Mucosa of descending colon (tissue), 3 donors: ENCODE data around the gene APCDD1L. TPM values are rescaled to one million over a fixed set of nuclear protein-coding genes. Genes with fewer than 3 reads are reported as not detected.

Source experiments
- ATAC-seq: fragments of 200-7000 bp; cut with Tn5 transposase; one replicate; pipeline ENCODE4 v1.9.1; 2020; ENCODE audit warnings: mild to moderate bottlenecking, moderate library complexity
- DNase-seq, 3 donors: peaks; one replicate each; pipeline ENCODE4 v3.0.0-alpha.2; 2020
- H3K36me3 ChIP-seq: fragments of 200-600 bp; one replicate; pipeline ENCODE4 v1.8.0; 2021; ENCODE audit warnings: low read depth, mild to moderate bottlenecking
- H3K4me1 ChIP-seq: fragments of 200-600 bp; one replicate; pipeline ENCODE4 v1.8.0; 2021; ENCODE audit warnings: low read depth, mild to moderate bottlenecking
- H3K4me3 ChIP-seq: fragments of 200-600 bp; one replicate; pipeline ENCODE4 v1.8.0; 2021; ENCODE audit warnings: mild to moderate bottlenecking
- H3K9me3 ChIP-seq: fragments of 200-600 bp; one replicate; pipeline ENCODE4 v1.8.0; 2021; ENCODE audit warnings: mild to moderate bottlenecking
- CTCF ChIP-seq: fragments of 200-600 bp; IDR thresholded peaks from one replicate; pipeline ENCODE4 v1.8.0; 2022; ENCODE audit warnings: antibody characterized with exemption, mild to moderate bottlenecking
- intact Hi-C, 2 donors: fragments of 100-400 bp; cut with DNase I in 1 of 2; cut with micrococcal nuclease in 1 of 2; formaldehyde crosslinking; loops; one replicate each; pipeline versions ENCODE4 v1.11.0 to v1.11.1; 2022; cut with DNase I, micrococcal nuclease
- total RNA-seq, 3 donors: library from RNA; stranded (reverse); fragmentation: NEBNext Ultra II Directional in 2 of 3; extraction: Animal tissue kit (Norgen Biotek cat#: 25700) in 2 of 3; gene quantifications; one replicate each; pipeline versions ENCODE4 v1.2.1 to v1.2.4, GENCODE V29; 2021 to 2023
- donor health status: DM: no; HTN: no; CAD: no; lungs with moderate emphysema.
- donor health status: DM: no; HTN: no; CAD: no.
- donor health status: DM: no; HTN: yes; CAD: no.

Gene APCDD1L
- total RNA-seq, 3 donors from 2014 or later: 0.23 to 0.57 (median 0.29) TPM

DNA sequence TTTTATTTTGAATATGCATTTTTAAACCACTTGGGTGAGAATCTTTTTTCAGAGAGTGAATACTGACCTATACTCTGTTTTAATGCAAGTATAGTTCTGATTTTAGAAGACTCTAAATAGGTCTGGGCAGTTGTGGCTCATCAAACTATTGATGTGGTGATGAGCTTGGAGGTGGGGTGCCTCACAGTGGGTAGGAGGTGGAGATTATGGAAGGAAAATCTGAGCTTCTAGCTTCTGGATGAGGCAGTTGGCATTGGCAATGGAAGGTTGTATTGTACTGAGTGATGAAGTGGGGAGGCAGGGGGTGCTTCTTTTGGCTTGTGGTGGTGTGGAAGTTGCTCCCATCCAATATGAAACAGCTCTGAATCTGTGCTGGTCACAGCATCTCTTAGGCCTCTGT lies 73.5 kb downstream of the APCDD1L start:
- Histone ChIP-seq H3K36me3 (no peaks in the 10 kb centered on the region), H3K9me3 (no peaks in the 10 kb centered on the region), H3K4me1 (peaks cover 8% of the 10 kb centered on the region), H3K4me3 (no peak overlapping the region)
- ATAC-seq (no peak), DNase-seq (no peak)
- intact Hi-C loops: no loop called here
- no peak for TF ChIP-seq CTCF

DNA sequence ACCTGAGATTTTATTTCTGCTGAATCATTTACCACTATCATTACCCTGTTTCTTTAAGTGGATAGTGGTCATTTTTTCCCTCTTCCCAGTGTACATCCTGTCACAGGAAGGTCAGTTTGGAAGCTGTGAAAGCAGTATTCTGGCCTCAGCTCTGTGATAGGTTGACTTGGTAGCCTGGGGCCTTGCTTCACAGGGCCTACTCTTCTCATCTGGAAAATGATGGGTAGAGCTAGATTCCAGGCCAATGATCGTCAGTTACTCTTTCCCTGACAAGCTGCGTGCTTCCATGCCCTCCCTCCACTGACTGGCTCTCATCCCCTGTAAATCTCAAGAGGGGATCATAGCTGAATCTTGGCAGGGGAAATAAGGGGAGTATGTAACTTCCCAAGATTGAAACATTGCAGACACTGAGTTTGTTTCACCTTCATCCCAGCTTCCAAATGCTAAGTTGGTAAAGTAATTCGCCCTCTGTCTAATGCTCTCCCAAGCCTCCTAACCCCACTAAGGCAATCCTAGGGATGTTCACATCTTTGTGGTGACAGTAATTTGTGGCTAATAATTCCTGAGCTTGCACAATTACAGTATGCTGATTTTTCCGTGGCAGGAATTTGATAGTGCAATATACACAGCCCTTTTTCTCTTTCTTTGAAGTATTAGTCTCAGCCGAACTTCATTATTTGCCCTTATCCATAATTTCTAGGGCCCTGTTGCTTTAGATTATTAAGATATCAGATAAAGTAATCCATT lies 75.0 kb downstream of the APCDD1L start:
- DNase-seq: no peak
- H3K4me1 ChIP-seq: peaks cover 12% of the 10 kb centered on the region
- no peaks in the 10 kb centered on the region for H3K36me3 ChIP-seq
- no peaks in the 10 kb centered on the region for H3K9me3 ChIP-seq
- intact Hi-C loops: no loop called here
- ATAC-seq: no peak
- no peak overlapping the region for H3K4me3 ChIP-seq
- TF ChIP-seq CTCF: no peak

DNA sequence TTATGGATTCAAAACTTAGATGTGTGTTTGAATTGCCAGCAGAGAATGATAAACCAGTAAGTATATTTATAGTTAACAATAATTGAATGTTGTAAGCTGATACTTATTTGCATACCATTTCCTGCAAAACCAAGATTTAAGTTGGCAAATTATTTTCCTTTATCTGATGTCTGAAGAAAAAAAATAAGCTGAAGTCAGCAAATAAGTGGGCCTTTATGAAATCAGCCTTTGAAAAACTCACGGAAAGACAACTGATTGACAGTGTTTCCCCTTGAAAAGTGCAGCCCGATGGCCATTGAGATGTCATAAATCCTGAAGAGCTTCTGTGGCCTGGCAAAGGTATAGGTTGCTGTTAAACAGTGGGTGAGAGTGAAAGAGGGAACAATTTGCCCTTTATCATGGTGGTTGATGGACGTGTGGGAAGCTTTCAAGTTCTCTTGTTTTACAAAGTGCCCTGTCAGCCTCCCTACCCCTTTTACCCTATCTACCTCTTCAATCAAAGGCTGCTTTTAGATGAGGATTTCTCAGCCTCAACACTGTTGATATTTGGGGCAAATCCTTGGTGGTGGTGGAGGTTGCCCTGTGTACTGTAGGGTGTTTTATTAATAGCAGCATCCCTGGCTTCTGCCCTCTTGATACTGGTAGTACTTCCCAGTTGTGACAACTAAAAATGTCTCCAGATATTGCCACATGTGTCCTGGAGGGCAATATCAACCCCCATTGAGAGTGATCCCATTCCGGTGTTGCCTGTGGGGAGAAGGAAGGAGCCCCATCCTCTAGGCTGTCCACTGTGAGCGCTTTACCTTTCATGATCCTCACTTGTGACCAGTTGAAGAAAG lies 76.0 kb downstream of the APCDD1L start:
- H3K4me3 ChIP-seq: no peak overlapping the region
- no peak for TF ChIP-seq CTCF
- ATAC-seq (no peak), DNase-seq (no peak)
- H3K36me3 ChIP-seq: no peaks in the 10 kb centered on the region
- intact Hi-C loops: no loop called here
- H3K9me3 ChIP-seq: no peaks in the 10 kb centered on the region
- H3K4me1 ChIP-seq: peaks cover 19% of the 10 kb centered on the region

GRCh38 chr20:58436868-58437645 lies 78.1 kb downstream of the APCDD1L start:
- Histone ChIP-seq H3K9me3 (no peaks in the 10 kb centered on the region), H3K36me3 (no peaks in the 10 kb centered on the region), H3K4me3 (no peak overlapping the region), H3K4me1 (peaks cover 39% of the 10 kb centered on the region)
- ATAC-seq: peak; percentile 93
- intact Hi-C loops: no loop called here
- DNase-seq: peak in 1 of 3 donors; percentile 29
- TF ChIP-seq CTCF: no peak

GRCh38 chr20:58435237-58435636 lies 80.0 kb downstream of the APCDD1L start:
- Histone ChIP-seq H3K4me3 (no peak overlapping the region), H3K36me3 (no peaks in the 10 kb centered on the region), H3K4me1 (peaks cover 42% of the 10 kb centered on the region), H3K9me3 (no peaks in the 10 kb centered on the region)
- TF ChIP-seq CTCF: no peak
- intact Hi-C loops: no loop called here
- DNase-seq (no peak), ATAC-seq (no peak)
